GM18861 (cell line): ENCODE results near the gene RPL39L.
A peak's percentile ranks its signal among the peaks of the same experiment; 100 is the strongest.
"Not testable (repeated sequence)": the region's sequence is repeated elsewhere in the genome, so short reads cannot be mapped to it uniquely, and the experiment has no call there.

Source experiments
- ATAC-seq: cut with Tn5 transposase; IDR thresholded peaks from one replicate; pipeline ENCODE4 v1.9.1; 2021; ENCODE audit not compliant: unreplicated experiment

Gene RPL39L

DNA sequence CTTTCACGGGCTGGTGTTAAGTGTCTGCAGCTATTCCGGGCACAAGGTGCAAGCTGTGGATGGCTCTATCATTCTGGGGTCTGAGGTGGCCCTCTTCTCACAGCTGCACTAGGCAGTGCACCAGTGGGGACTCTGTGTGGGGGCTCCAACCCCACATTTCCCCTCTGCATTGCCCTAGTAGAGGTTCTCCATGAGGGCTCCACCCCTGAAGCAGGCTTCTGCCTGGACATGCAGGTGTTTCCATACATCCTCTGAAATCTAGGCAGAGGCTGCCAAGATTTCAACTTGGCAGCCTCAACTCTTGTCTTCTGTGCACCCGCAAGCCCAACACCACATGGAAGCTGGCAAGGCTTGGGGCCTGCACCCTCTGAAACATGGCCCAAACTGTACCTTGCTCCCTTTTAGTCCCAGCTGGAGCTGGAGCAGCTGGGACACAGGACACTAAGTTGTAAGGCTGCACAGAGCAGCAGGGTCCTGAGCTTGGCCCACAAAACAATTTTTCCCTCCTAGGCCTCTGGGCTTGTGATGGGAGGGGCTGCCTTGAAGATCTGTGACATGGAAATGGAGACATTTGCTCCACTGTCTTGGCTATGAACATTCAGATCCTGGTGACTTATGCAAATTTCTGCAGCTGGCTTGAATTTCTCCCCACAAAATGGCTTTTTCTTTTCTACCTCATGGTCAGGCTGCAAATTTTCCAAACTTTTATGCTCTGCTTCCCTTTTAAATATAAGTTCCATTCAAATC is 6.0 kb upstream of the RPL39L start:
- ATAC-seq = no peak

GRCh38 chr3:187139895-187140253 is 578 bp upstream of the RPL39L start:
- no peak for ATAC-seq

DNA sequence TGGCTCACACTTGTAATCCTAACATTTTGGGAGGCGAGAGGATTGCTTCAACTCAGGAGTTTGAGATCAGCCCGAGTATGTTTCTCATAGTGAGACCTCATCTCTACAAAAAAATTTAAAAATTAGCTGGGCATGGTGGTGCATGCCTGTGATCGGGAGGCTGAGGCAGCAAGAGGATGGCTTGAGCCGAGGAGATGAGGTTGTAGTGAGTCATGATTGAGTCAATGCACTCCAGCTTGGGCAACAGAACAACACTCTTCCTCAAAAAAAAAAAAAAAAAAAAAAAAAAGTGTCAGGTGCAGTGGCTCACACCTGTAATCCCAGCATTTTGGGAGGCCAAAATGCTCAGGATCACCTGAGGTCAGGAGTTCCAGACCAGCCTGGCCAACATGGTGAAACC is 2.4 kb downstream of the RPL39L start:
- ATAC-seq = no peak

- ATAC-seq = no peak
Observed at GRCh38 chr3:187136337-187136736, 3.0 kb downstream of the RPL39L start.

DNA sequence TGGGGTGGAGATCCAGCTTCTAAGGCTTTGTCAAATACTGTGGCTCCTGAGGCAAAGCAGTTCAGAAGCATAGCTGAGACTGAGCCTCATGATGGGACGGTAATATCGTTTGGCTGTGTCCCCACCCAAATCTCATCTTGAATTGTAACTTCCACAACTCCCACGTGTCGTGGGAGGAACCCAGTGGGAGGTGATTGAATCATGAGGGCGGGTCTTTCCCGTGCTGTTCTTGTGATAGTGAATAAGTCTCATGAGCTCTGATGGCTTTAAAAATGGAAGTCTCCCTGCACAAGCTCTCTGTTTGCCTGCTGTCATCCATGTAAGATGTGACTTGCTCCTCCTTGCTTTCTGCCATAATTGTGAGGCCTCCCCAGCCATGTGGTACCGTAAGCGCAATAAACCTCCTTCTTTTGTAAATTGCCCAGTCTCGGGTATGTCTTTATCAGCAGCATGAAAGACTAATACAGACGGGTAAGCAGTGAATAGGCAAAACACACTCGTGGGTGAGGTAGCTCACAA is 4.1 kb downstream of the RPL39L start:
- not testable (repeated sequence) for ATAC-seq

- ATAC-seq = not testable (repeated sequence)
Observed at GRCh38 chr3:187133181-187133580, 6.1 kb downstream of the RPL39L start.

GRCh38 chr3:187132666-187133065 is 6.6 kb downstream of the RPL39L start:
- no peak for ATAC-seq

GRCh38 chr3:187131981-187132380 is 7.3 kb downstream of the RPL39L start:
- no peak for ATAC-seq

DNA sequence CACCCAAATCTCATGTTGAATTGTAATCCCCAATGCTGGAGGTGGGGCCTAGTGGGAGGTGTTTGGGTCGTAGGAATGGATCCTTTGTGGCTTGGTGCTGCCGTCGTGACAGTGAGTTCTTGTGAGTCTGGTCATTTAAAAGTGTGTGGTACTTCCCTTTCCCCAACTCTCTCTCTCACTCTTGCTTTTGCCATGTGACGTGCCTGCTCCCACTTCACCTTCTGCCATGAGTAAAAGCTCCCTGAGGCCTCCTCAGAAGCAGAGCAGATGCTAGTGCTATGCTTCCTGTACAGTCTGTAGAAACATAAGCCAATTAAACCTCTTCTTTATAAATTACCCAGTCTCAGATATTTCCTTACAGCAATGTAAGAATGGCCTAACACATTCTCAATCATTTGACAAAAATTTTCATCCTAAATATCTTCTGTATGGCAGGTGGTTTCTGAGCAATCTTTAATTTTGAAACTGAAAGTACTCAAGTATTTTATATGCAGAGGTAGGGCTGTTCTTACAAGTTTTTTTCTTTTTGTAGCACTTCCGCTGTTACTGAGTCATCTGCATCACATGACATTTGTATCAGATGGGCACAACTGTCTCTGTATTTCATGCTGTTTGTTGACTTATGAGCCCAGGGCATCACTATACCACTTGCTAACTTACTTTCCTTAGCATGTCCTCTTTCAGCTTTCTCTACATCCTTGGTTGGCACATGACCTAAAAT is 8.8 kb downstream of the RPL39L start:
- peak; percentile 82 for ATAC-seq

GRCh38 chr3:187125319-187126031 is 13.8 kb downstream of the RPL39L start:
- no peak for ATAC-seq

GRCh38 chr3:187122261-187122660 is 17.0 kb downstream of the RPL39L start:
- no peak for ATAC-seq

GRCh38 chr3:187120326-187120725 is 19.0 kb downstream of the RPL39L start:
- no peak for ATAC-seq

DNA sequence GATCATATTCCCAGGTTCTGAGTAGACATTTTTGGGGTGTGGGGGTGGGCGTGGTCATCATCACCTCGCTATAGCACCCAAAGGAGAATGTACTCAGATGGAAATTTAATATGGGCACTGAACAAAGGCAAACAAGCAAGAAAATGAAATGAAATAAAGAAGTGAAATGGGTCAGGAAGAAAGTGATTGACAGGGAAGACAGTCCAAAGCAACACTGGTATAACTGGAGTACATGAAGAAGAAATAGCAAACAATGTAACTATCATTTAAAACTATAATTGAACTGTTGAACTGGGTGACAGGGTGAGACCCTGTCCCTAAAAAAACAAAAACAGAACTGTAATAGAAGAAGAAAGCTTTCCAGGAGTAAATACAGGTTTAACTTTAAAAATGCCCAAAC is 24.8 kb downstream of the RPL39L start:
- no peak for ATAC-seq

GRCh38 chr3:187112934-187113793 is 26.1 kb downstream of the RPL39L start:
- no peak for ATAC-seq

DNA sequence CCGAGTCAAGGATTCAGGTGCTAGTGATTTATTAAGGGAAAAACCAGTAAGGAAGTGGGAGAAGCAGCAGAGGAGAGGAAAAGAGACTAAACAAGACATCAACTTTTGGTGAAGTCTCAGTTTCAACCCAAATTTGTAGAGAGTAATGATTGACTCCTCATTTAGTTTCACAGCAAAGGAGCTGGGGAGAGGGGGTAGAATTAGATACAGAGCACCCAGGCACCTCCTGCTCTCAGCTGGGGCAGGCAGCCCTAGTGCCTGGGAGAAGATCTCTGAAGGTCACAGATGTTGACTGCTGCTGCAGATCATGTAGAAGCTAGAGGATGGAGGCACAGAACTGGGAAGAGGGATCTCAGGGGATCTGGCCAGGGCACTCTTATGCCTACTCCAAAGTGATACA is 29.1 kb downstream of the RPL39L start:
- ATAC-seq = no peak

GRCh38 chr3:187107989-187108388 is 31.3 kb downstream of the RPL39L start:
- no peak for ATAC-seq

GRCh38 chr3:187105700-187106099 is 33.6 kb downstream of the RPL39L start:
- ATAC-seq = no peak

DNA sequence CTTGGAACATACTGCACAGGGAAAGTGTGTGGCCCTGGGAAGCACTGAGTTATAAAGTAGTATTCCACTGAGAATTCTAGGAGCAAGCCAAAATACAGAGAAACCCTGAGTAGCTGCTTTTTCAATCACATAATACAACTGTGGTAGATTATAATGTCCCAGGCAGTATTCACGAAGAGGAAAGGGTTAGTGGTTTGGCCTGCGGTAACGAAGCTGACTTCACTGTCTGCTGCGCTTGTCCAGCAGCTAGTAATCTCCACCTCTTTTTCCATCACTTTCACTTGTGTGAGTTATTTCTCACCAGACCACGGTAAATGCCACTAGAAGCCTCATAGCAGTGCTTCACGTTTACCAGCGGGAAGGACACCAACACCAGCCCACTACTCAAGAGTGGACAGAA is 34.4 kb downstream of the RPL39L start:
- no peak for ATAC-seq

DNA sequence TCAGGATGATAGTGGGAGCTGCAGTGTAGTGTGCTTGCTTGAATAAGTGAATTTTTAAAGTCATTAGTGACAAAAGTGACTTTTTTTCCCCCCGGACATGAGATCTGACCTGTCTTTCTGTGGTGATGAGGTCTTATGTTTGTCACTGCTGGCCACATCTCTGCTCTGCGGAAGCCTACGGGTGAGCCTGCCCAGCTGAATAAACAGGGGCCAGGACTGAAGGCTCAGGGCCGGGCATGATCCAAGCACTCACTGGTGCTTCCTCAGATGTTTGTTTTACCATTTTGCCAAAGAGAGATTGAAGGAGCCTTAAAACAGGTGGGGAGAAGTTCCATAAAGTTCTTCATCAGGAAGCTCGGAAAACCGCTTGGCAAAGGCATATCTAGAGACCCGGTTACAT is 35.0 kb downstream of the RPL39L start:
- no peak for ATAC-seq

DNA sequence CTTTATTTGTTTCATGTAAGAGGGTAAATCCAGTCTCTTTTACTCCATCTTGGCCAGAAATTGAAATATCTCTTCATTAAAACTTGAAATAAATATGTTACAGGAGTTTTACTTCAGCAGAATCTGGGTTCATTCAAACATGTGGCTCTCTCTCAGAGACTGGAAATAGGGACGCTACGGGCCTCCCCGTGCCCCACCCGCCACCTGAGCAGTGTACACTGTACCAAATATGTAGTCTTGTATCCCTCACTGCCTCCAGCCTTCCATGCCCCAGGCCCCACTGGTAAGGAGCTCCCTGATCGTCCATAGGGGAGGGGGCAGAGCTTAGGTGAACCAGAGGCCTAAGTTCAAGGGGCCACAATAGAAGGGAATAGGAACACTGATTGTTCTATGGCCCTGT is 36.0 kb downstream of the RPL39L start:
- no peak for ATAC-seq

GRCh38 chr3:187102073-187102634 is 37.1 kb downstream of the RPL39L start:
- ATAC-seq = no peak
